ENCODE data around the gene MSI2.

MSI2 gene

GRCh38 chr17:57567251-57567650 is 310.9 kb downstream of the MSI2 start:
- no peak for DNase-seq

GRCh38 chr17:57568340-57568739 is 312.0 kb downstream of the MSI2 start:
- DNase-seq: no peak

- DNase-seq: no peak
These were observed 312.7 kb downstream of the MSI2 start for GRCh38 chr17:57569021-57569420.

GRCh38 chr17:57569853-57570252 is 313.5 kb downstream of the MSI2 start:
- DNase-seq: no peak

- no peak for DNase-seq
These were observed 314.5 kb downstream of the MSI2 start for GRCh38 chr17:57570724-57571344.

- no peak for DNase-seq
These were observed 315.7 kb downstream of the MSI2 start for GRCh38 chr17:57572062-57572461.

GRCh38 chr17:57572600-57572999 is 316.3 kb downstream of the MSI2 start:
- DNase-seq: no peak

- no peak for DNase-seq
These were observed 317.8 kb downstream of the MSI2 start for GRCh38 chr17:57574040-57574513.

GRCh38 chr17:57576744-57577143 is 320.4 kb downstream of the MSI2 start:
- no peak for DNase-seq

GRCh38 chr17:57577751-57578607 is 321.7 kb downstream of the MSI2 start:
- DNase-seq: no peak

- DNase-seq: no peak
These were observed 322.4 kb downstream of the MSI2 start for GRCh38 chr17:57578608-57579225.

GRCh38 chr17:57579245-57579644 is 322.9 kb downstream of the MSI2 start:
- no peak for DNase-seq

- DNase-seq: no peak
These were observed 323.9 kb downstream of the MSI2 start for GRCh38 chr17:57580055-57580739.

- no peak for DNase-seq
These were observed 326.8 kb downstream of the MSI2 start for GRCh38 chr17:57582881-57583756.

- DNase-seq: no peak
These were observed 327.8 kb downstream of the MSI2 start for GRCh38 chr17:57584050-57584551.

- no peak for DNase-seq
These were observed 329.2 kb downstream of the MSI2 start for GRCh38 chr17:57585341-57586195.

- no peak for DNase-seq
These were observed 329.9 kb downstream of the MSI2 start for GRCh38 chr17:57586196-57586740.

GRCh38 chr17:57586742-57587141 is 330.4 kb downstream of the MSI2 start:
- DNase-seq: no peak

GRCh38 chr17:57587193-57587969 is 331.1 kb downstream of the MSI2 start:
- no peak for DNase-seq

GRCh38 chr17:57588086-57588485 is 331.8 kb downstream of the MSI2 start:
- DNase-seq: no peak

Data from stimulated activated CD4-positive, alpha-beta T cell treated with anti-CD3 and anti-CD28 coated beads, Interleukin-15, amount 100 ng/mL, for 24 hours (primary cell).